CD14-positive monocyte (primary cell): ENCODE measurements around the gene LRCH4. TPM values are rescaled to one million over a fixed set of nuclear protein-coding genes. Genes with fewer than 3 reads are reported as not detected.
"Not testable (repeated sequence)": the region's sequence is repeated elsewhere in the genome, so short reads cannot be mapped to it uniquely, and the experiment has no call there.

Experiments used
- DNase-seq, 3 donors: peaks; one replicate each; pipeline ENCODE4 v3.0.0-alpha.2; 2011 to 2022
- H2AFZ ChIP-seq: 2 replicates; pipeline ENCODE4 v1.6.0; 2012; ENCODE audit warnings: mild to moderate bottlenecking, low read depth, low read length, inconsistent platforms; ENCODE audit not compliant: insufficient read depth, poor library complexity, severe bottlenecking
- H3K27ac ChIP-seq, 2 donors: 1 replicate in 1 of 2; 2 replicates in 1 of 2; pipeline ENCODE4 v1.5.1; 2012 to 2013; ENCODE audit warnings: low read length in 2 of 2, control low read depth in 1 of 2, inconsistent platforms in 1 of 2, low read depth in 1 of 2, mild to moderate bottlenecking in 1 of 2
- H3K27me3 ChIP-seq, 2 donors: one replicate each; pipeline versions ENCODE4 v1.6.0 to v1.6.1; 2011 to 2013; ENCODE audit warnings: low read length in 2 of 2; ENCODE audit not compliant: control insufficient read depth in 2 of 2, insufficient read depth in 2 of 2
- H3K36me3 ChIP-seq, 2 donors: replicated peaks in 1 of 2; 1 replicate in 1 of 2; 2 replicates in 1 of 2; pipeline versions ENCODE4 v1.5.1 to v1.6.1; 2012 to 2013; ENCODE audit warnings: low read length in 2 of 2, control low read depth in 1 of 2, inconsistent platforms in 1 of 2, mild to moderate bottlenecking in 1 of 2; ENCODE audit not compliant: insufficient read depth in 2 of 2, control insufficient read depth in 1 of 2
- H3K4me1 ChIP-seq, 2 donors: 1 replicate in 1 of 2; 2 replicates in 1 of 2; pipeline versions ENCODE4 v1.5.1 to v1.6.1; 2012 to 2013; ENCODE audit warnings: low read length in 2 of 2, control low read depth in 1 of 2, inconsistent platforms in 1 of 2, mild to moderate bottlenecking in 1 of 2, moderate library complexity in 1 of 2; ENCODE audit not compliant: insufficient read depth in 2 of 2, control insufficient read depth in 1 of 2
- H3K4me2 ChIP-seq: replicated peaks from 2 replicates; pipeline ENCODE3; 2012; ENCODE audit warnings: low read length, moderate library complexity, mild to moderate bottlenecking; ENCODE audit not compliant: poor library complexity, severe bottlenecking; ENCODE audit errors: extremely low read depth
- H3K4me3 ChIP-seq, 3 experiments: fragments of 200-600 bp in 1 of 3; sonication (generic) in 1 of 3; replicated peaks in 1 of 3; 1 replicate in 2 of 3; 2 replicates in 1 of 3; pipeline ENCODE4 v1.5.1; 2011 to 2013; ENCODE audit warnings: low read length in 3 of 3, mild to moderate bottlenecking in 3 of 3, control low read depth in 2 of 3, low read depth in 2 of 3, inconsistent platforms in 1 of 3, moderate library complexity in 1 of 3
- H3K79me2 ChIP-seq: 2 replicates; pipeline ENCODE4 v1.6.0; 2012; ENCODE audit warnings: mild to moderate bottlenecking, control low read depth, inconsistent platforms, low read length, moderate library complexity; ENCODE audit not compliant: insufficient read depth
- H3K9ac ChIP-seq: 2 replicates; pipeline ENCODE4 v1.6.0; 2017; ENCODE audit warnings: low read length, mild to moderate bottlenecking; ENCODE audit not compliant: insufficient read depth, poor library complexity, severe bottlenecking
- H3K9me3 ChIP-seq, 2 donors: replicated peaks in 1 of 2; 1 replicate in 1 of 2; 2 replicates in 1 of 2; pipeline versions ENCODE4 v1.5.1 to v1.6.1; 2012 to 2013; ENCODE audit warnings: low read length in 2 of 2, control low read depth in 1 of 2; ENCODE audit not compliant: control insufficient read depth in 1 of 2, insufficient read depth in 1 of 2
- H4K20me1 ChIP-seq: 2 replicates; pipeline ENCODE4 v1.6.0; 2012; ENCODE audit warnings: mild to moderate bottlenecking, low read length, control low read depth, moderate library complexity; ENCODE audit not compliant: insufficient read depth
- H3K27ac Mint-ChIP-seq, 7 donors: one replicate each; pipeline ENCODE4 v1.8.0; 2020; ENCODE audit warnings: mild to moderate bottlenecking in 7 of 7, mixed read lengths in 7 of 7, moderate library complexity in 6 of 7, inconsistent platforms in 2 of 7
- H3K27me3 Mint-ChIP-seq, 3 donors: one replicate each; pipeline ENCODE4 v1.8.0; 2021 to 2022; ENCODE audit warnings: low read depth in 3 of 3, mild to moderate bottlenecking in 3 of 3, mixed read lengths in 3 of 3, moderate library complexity in 3 of 3, inconsistent platforms in 1 of 3
- H3K36me3 Mint-ChIP-seq, 2 donors: one replicate each; pipeline ENCODE4 v1.8.0; 2020; ENCODE audit warnings: mixed read lengths in 2 of 2, inconsistent platforms in 1 of 2, mild to moderate bottlenecking in 1 of 2
- H3K4me1 Mint-ChIP-seq: one replicate; pipeline ENCODE4 v1.8.0; 2020; ENCODE audit warnings: mild to moderate bottlenecking, mixed read lengths
- H3K4me3 Mint-ChIP-seq, 2 donors: one replicate each; pipeline ENCODE4 v1.8.0; 2020; ENCODE audit warnings: mild to moderate bottlenecking in 2 of 2, mixed read lengths in 2 of 2, moderate library complexity in 1 of 2
- H3K9me3 Mint-ChIP-seq, 7 donors: one replicate each; pipeline ENCODE4 v1.8.0; 2020 to 2022; ENCODE audit warnings: mixed read lengths in 7 of 7, mild to moderate bottlenecking in 6 of 7, moderate library complexity in 6 of 7, inconsistent platforms in 2 of 7
- CTCF ChIP-seq: fragments of 200-600 bp; IDR thresholded peaks from one replicate; pipeline ENCODE4 v1.8.0; 2022; ENCODE audit warnings: antibody characterized with exemption, mild to moderate bottlenecking
- WGBS: methylation state at CpG from one replicate; pipeline ENCODE4 v1.1.5; 2013; ENCODE audit warnings: missing lambda C conversion rate; ENCODE audit not compliant: insufficient coverage; 5-methylcytosine and 5-hydroxymethylcytosine counted together
- intact Hi-C, 2 donors: fragments of 100-400 bp; cut with micrococcal nuclease; formaldehyde crosslinking; loops; one replicate each; pipeline versions ENCODE4 v1.15.0 to v1.15.1; 2023
- polyA plus RNA-seq, 3 donors: library from polyadenylated mRNA; depleted of rRNA in 1 of 3; unstranded in 2 of 3; stranded (reverse) in 1 of 3; fragments of 300-500 nt in 2 of 3; fragments of >200 nt in 1 of 3; fragmentation: Illumina TruSeq in 2 of 3; gene quantifications; 1 replicate in 2 of 3; 2 replicates in 1 of 3; pipeline ENCODE4 v1.2.3, GENCODE V29; 2012 to 2021

The LRCH4 gene
- polyA plus RNA-seq, 3 donors, result 132 to 286 (median 134) TPM

- peak; percentile 99 to 100 (median 99) for DNase-seq
- WGBS, result 0% methylated on average over 60 of the region's 60 CpGs
- no peaks in the 10 kb centered on the region for H3K36me3 Mint-ChIP-seq
- Histone ChIP-seq H3K9ac (peak within 1 kb of the TSS; percentile 61), H2AFZ (peak within 1 kb of the TSS; percentile 96), H3K9me3 (no peaks in the 10 kb centered on the region), H3K27ac (peak within 1 kb of the TSS in 1 of 2 donors; percentile 58), H3K4me3 (peak within 1 kb of the TSS; percentile 56 to 85 (median 57)), H4K20me1 (no peaks in the 10 kb centered on the region), H3K4me1 (peaks cover 14 to 18% of the 10 kb centered on the region in 2 donors), H3K4me2 (peak within 1 kb of the TSS; percentile 93), H3K36me3 (no peaks in the 10 kb centered on the region), H3K79me2 (peaks cover 3% of the 10 kb centered on the region), H3K27me3 (no peaks in the 10 kb centered on the region)
- no peaks in the 10 kb centered on the region for H3K9me3 Mint-ChIP-seq
- H3K4me1 Mint-ChIP-seq, result peaks cover 13% of the 10 kb centered on the region
- H3K4me3 Mint-ChIP-seq, result peak within 1 kb of the TSS; percentile 91 to 96
- peak within 1 kb of the TSS in 6 of 7 donors; percentile 24 to 89 (median 60) for H3K27ac Mint-ChIP-seq
- intact Hi-C loops, result loop anchor here in 1 of 2 donors (2.0 to 5.0 kb wide), 2 partner anchors 48 to 74 kb away; partner anchors contain the start of genes FBXO24, LRCH4 and MOSPD3
- TF ChIP-seq CTCF, result no peak
- peaks cover 0 to 5% (median 0%) of the 10 kb centered on the region in 3 donors for H3K27me3 Mint-ChIP-seq
These were observed 47.1 kb downstream of the LRCH4 start, which contains the start of gene AGFG2 for GRCh38 chr7:100538654-100539435. Gene AGFG2, plus strand, starts transcription at chr7:100539203. Its CDS starts 144 bp downstream, at chr7:100539347.

GRCh38 chr7:100538348-100538653 is 47.6 kb downstream of the LRCH4 start:
- no peak overlapping the region for H3K9ac ChIP-seq
- intact Hi-C loops, result loop anchor here in 1 of 2 donors (2.0 to 5.0 kb wide), 2 partner anchors 49 to 74 kb away; partner anchors contain the start of genes FBXO24, LRCH4 and MOSPD3

GRCh38 chr7:100536695-100537094 is 49.2 kb downstream of the LRCH4 start:
- H3K27me3 ChIP-seq, H3K79me2 ChIP-seq, H3K9me3 ChIP-seq, H3K4me2 ChIP-seq, H3K27ac Mint-ChIP-seq, H3K27ac ChIP-seq, H3K27me3 Mint-ChIP-seq, DNase-seq, H3K9me3 Mint-ChIP-seq, H3K36me3 Mint-ChIP-seq, H3K9ac ChIP-seq, H4K20me1 ChIP-seq, H3K36me3 ChIP-seq, H3K4me3 ChIP-seq, H2AFZ ChIP-seq, H3K4me3 Mint-ChIP-seq: not testable (repeated sequence)
- WGBS, result 100% methylated on average over 1 of the region's 2 CpGs
- H3K4me1 Mint-ChIP-seq, result peaks cover 13% of the 10 kb centered on the region
- H3K4me1 ChIP-seq, result peaks cover 14 to 18% of the 10 kb centered on the region in 2 donors
- intact Hi-C loops, result loop anchor here in 1 of 2 donors (5.0 kb wide), 1 partner anchor 51 kb away; the partner anchor contains the start of genes FBXO24 and LRCH4

More at GRCh38 chr7:100538348-100538653, 47.6 kb downstream of the LRCH4 start:
- peaks cover 13% of the 10 kb centered on the region for H3K4me1 Mint-ChIP-seq
- no peaks in the 10 kb centered on the region for H3K9me3 ChIP-seq
- no peaks in the 10 kb centered on the region for H3K36me3 Mint-ChIP-seq
- 0% methylated on average over 5 of the region's 8 CpGs for WGBS
- peak overlapping the region in 6 of 7 donors; percentile 1 to 81 (median 40) for H3K27ac Mint-ChIP-seq
- peak overlapping the region in 1 of 2 donors; percentile 58 for H3K27ac ChIP-seq
- peak overlapping the region in 1 of 3 experiments; percentile 85 for H3K4me3 ChIP-seq
- peaks cover 14 to 18% of the 10 kb centered on the region in 2 donors for H3K4me1 ChIP-seq
- H3K4me2 ChIP-seq, result peak overlapping the region; percentile 56
- H4K20me1 ChIP-seq, result no peaks in the 10 kb centered on the region
- peak overlapping the region; percentile 14 for H2AFZ ChIP-seq
- no peaks in the 10 kb centered on the region for H3K9me3 Mint-ChIP-seq
- peaks cover 0 to 7% (median under 1%) of the 10 kb centered on the region in 3 donors for H3K27me3 Mint-ChIP-seq
- no peak for TF ChIP-seq CTCF
- peak overlapping the region; percentile 86 to 91 for H3K4me3 Mint-ChIP-seq
- H3K36me3 ChIP-seq, result no peaks in the 10 kb centered on the region
- peaks cover 3% of the 10 kb centered on the region for H3K79me2 ChIP-seq
- no peak for DNase-seq
- no peaks in the 10 kb centered on the region for H3K27me3 ChIP-seq
